ENCODE measurements around the gene GRAMD1A.

GRAMD1A gene

DNA sequence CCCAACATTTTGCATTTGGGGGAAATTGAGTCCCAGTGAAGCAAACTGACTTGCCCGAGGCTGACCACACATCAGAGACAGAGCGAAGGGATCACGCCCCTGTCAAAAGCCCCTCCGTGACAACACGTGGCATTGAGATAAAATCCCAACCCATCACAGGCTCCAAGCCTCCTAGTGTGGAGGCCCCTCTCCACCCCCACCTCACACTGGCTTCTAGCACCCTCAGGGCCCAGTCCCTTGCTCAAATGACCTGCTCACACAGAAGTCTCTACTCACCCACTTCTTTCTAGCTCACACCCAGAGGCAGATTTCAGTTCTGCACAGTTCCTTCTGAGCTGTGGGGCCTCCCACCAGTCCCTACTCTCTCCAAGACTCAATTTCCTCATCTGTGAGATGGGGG lies 51.7 kb downstream of the GRAMD1A start:
- no peaks in the 10 kb centered on the region for H3K36me3 ChIP-seq (ENCODE audit: insufficient read depth, low read length)
- H3K4me1 ChIP-seq (ENCODE audit: insufficient read depth, low read length), result peaks cover 16% of the 10 kb centered on the region
- H3K9me3 ChIP-seq (ENCODE audit: control insufficient read depth, insufficient read depth, low read length), result no peaks in the 10 kb centered on the region
- H3K9ac ChIP-seq (ENCODE audit: low read depth, low read length), result no peak overlapping the region

DNA sequence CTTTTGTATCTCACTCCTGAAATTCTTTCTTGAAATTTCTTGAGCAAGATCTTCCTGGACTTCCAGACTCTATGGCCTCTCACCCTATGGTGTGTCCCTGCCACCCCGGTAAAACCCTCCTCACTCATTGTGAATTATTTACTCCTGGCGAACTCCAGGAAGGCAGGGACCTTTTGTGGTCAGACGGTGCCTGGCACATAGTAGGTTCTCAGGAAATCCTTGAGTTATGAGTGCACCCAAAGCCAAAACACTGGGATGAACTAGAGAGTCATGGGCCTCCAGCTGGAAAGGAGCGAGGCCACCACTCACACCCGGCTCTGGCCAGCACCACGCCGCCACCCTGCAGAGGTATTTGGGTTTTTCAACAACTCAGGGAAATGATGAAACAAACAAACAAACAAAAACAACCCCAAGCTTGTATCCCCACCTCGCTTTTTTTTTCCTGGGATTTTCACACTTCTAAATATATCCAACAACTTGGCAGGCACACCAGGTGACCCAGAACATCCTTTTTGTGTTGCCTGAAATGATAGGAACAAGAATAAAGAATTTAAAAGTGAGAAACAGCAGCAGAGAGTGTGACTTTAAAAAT lies 52.6 kb downstream of the GRAMD1A start:
- peaks cover 16% of the 10 kb centered on the region for H3K4me1 ChIP-seq (ENCODE audit: insufficient read depth, low read length)
- H3K36me3 ChIP-seq (ENCODE audit: insufficient read depth, low read length), result no peaks in the 10 kb centered on the region
- H3K9ac ChIP-seq (ENCODE audit: low read depth, low read length), result no peak overlapping the region
- no peaks in the 10 kb centered on the region for H3K9me3 ChIP-seq (ENCODE audit: control insufficient read depth, insufficient read depth, low read length)

- Histone ChIP-seq H3K36me3 (ENCODE audit: insufficient read depth, low read length) (no peaks in the 10 kb centered on the region), H3K4me1 (ENCODE audit: insufficient read depth, low read length) (peaks cover 14% of the 10 kb centered on the region), H3K9me3 (ENCODE audit: control insufficient read depth, insufficient read depth, low read length) (no peaks in the 10 kb centered on the region), H3K9ac (ENCODE audit: low read depth, low read length) (no peak overlapping the region)
Measured at GRCh38 chr19:35053667-35054293, 53.7 kb downstream of the GRAMD1A start.

DNA sequence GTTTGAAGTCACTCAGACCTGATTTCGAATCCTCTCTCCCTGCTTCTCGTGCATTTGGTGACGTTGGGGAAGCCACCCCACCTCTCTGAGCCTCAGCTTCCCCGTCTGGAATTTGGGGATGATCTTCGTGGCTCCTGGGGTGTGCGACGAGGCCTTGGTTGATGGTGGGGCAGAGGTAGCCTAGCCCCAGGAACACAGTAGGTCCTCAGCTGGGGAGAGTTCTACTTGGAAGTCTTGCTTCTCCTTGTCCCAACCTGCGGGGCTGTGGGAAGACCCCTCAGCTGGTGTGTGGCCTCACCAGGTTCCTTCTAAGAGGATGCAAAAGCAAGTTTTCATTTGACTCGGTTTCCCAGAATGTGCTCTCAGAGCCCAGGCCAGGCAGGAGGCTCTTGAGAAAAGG lies 54.5 kb downstream of the GRAMD1A start:
- no peak overlapping the region for H3K9ac ChIP-seq (ENCODE audit: low read depth, low read length)
- no peaks in the 10 kb centered on the region for H3K9me3 ChIP-seq (ENCODE audit: control insufficient read depth, insufficient read depth, low read length)
- no peaks in the 10 kb centered on the region for H3K36me3 ChIP-seq (ENCODE audit: insufficient read depth, low read length)
- H3K4me1 ChIP-seq (ENCODE audit: insufficient read depth, low read length), result peaks cover 10% of the 10 kb centered on the region

DNA sequence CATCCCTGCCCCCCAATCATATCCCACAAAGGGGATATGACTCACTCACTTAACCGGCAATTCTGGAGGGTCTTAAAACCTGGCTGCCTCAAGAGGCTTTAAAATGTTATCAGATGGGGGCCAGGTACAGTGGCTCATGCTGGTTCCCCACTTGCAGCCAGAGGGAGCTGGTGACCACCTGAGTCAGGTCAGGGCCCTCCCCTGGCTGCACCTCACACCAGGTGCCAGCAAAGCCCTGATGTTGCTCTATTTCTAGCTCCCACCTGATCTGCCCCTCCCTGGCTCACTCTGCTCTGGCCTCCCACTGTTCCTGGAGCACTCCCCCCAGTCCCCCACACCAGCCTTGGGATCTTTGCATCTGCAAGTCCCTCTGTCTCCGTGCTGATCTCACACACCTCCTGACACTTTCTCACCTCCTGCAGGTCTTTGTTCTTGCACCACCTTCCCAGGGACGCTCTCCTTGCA lies 55.6 kb downstream of the GRAMD1A start:
- Histone ChIP-seq H3K4me1 (ENCODE audit: insufficient read depth, low read length) (peaks cover 10% of the 10 kb centered on the region), H3K9ac (ENCODE audit: low read depth, low read length) (no peak overlapping the region), H3K9me3 (ENCODE audit: control insufficient read depth, insufficient read depth, low read length) (no peaks in the 10 kb centered on the region), H3K36me3 (ENCODE audit: insufficient read depth, low read length) (no peaks in the 10 kb centered on the region)

- Histone ChIP-seq H3K9ac (ENCODE audit: low read depth, low read length) (no peak overlapping the region), H3K4me1 (ENCODE audit: insufficient read depth, low read length) (peaks cover 10% of the 10 kb centered on the region)
Measured at GRCh38 chr19:35056513-35057063, 56.5 kb downstream of the GRAMD1A start.

DNA sequence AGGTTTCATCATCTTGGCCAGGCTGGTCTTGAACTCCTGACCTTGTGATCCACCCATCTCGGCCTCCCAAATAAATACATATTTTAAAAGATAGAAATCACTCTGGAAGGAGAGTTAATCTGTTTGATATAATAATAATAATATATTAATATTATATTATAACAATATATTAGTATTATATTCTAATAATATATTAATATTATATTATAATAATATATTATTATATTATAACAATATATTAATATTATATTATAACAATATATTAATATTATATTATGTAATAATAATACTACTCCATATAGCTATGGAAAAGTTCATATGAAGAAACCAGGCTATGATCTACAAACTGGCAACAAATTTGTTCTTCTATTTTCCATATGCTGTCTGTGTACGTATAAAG lies 58.2 kb downstream of the GRAMD1A start:
- Histone ChIP-seq H3K9me3 (ENCODE audit: control insufficient read depth, insufficient read depth, low read length) (no peaks in the 10 kb centered on the region), H3K9ac (ENCODE audit: low read depth, low read length) (no peak overlapping the region), H3K4me1 (ENCODE audit: insufficient read depth, low read length) (peaks cover 7% of the 10 kb centered on the region), H3K36me3 (ENCODE audit: insufficient read depth, low read length) (no peaks in the 10 kb centered on the region)

More at GRCh38 chr19:35056513-35057063, 56.5 kb downstream of the GRAMD1A start:
- Histone ChIP-seq H3K9me3 (ENCODE audit: control insufficient read depth, insufficient read depth, low read length) (no peaks in the 10 kb centered on the region), H3K36me3 (ENCODE audit: insufficient read depth, low read length) (no peaks in the 10 kb centered on the region)

DNA sequence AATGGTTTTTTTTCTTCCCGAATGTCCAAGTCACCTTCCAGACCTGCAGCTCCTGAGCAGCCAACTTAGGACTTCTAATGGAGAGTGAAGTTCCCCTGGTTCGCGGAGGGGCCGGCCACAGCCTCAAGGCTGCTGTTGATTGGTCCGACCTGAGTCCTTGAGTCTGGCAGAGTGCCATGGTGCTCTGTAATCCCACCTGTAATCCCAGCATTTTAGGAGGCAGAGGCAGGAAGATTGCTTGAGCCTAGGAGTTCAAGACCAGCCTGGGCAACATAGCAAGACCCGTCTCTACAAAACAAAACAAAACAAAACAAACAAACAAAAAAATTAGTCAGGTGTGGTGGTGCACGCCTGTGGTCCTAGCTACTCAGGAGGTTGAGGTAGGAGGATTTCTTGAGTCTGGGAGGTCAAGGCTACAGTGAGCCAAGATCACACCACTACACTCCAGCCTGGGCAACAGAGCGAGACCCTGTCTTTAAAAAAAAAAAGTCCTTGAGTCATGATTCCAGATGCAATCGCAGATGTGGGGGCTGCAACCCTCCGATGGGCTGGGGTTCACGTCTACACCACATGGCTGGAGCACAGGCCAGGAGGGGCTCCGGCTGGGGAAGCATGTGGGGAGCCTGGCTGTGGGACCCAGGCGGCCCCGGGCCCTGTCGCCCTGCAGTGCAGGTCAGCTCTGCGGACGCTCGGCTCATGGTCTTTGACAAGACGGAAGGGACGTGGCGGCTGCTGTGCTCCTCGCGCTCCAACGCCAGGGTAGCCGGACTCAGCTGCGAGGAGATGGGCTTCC lies 59.1 kb downstream of the GRAMD1A start:
- Histone ChIP-seq H3K9ac (ENCODE audit: low read depth, low read length) (no peak overlapping the region), H3K9me3 (ENCODE audit: control insufficient read depth, insufficient read depth, low read length) (no peaks in the 10 kb centered on the region), H3K36me3 (ENCODE audit: insufficient read depth, low read length) (no peaks in the 10 kb centered on the region), H3K4me1 (ENCODE audit: insufficient read depth, low read length) (peaks cover 7% of the 10 kb centered on the region)

GRCh38 chr19:35059799-35060091 lies 59.6 kb downstream of the GRAMD1A start:
- Histone ChIP-seq H3K36me3 (ENCODE audit: insufficient read depth, low read length) (no peaks in the 10 kb centered on the region), H3K9me3 (ENCODE audit: control insufficient read depth, insufficient read depth, low read length) (no peaks in the 10 kb centered on the region), H3K4me1 (ENCODE audit: insufficient read depth, low read length) (peaks cover 7% of the 10 kb centered on the region), H3K9ac (ENCODE audit: low read depth, low read length) (no peak overlapping the region)

DNA sequence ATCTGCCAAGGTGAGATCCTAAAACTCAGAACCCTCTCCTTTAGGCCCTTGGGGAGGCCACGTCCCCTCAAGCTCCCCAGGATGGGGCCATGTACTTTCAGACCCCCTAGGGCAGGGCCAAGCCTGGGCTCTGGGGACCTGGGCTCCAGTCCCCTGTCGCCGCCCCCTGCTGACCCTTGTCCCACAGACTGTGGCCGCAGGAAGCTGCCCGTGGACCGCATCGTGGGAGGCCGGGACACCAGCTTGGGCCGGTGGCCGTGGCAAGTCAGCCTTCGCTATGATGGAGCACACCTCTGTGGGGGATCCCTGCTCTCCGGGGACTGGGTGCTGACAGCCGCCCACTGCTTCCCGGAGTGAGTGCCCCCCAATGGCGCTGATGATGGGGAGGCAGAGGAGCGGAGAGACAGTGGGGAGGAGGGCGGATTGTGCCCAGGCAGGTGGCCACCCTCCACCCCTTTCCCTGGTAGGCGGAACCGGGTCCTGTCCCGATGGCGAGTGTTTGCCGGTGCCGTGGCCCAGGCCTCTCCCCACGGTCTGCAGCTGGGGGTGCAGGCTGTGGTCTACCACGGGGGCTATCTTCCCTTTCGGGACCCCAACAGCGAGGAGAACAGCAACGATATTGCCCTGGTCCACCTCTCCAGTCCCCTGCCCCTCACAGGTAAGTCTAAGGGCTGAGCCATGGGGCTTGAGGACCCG lies 60.2 kb downstream of the GRAMD1A start:
- Histone ChIP-seq H3K9me3 (ENCODE audit: control insufficient read depth, insufficient read depth, low read length) (no peaks in the 10 kb centered on the region), H3K36me3 (ENCODE audit: insufficient read depth, low read length) (no peaks in the 10 kb centered on the region), H3K9ac (ENCODE audit: low read depth, low read length) (no peak overlapping the region), H3K4me1 (ENCODE audit: insufficient read depth, low read length) (peaks cover 7% of the 10 kb centered on the region)

DNA sequence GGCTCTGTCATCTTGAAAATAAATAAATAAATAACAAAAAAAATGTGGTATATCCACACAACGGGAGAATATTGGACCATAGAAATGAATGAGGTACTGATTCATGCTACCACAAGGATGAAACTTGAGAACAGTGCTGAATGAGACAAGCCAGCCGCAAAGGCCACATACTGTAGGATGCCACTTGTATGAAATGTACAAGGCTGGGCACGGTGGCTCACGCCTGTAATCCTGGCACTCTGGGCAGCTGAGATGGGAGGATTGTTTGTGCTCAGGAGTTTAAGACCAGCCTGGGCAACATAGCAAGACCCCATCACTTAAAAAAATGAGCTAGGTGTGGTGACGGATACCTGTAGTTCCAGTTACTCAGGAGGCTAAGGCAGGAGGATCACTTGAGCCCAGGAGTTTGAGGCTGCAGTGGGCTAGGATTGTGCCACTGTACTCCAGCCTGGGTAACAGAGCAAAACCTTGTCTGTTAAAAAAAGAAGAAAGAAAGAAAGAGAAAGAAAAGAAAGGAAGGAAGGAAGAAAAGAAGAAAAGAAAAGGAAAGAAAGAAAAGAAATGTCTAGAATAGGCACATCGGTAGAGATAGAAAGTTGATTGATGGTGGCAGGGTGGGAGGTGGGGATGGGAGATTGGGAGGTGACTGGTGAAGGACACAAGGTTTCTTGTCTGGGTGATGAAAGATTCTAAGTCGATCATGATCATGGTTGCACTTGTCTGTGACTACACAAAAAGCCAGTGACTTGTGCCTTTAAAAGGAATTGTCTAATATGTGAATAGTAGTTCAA lies 61.7 kb downstream of the GRAMD1A start:
- no peaks in the 10 kb centered on the region for H3K9me3 ChIP-seq (ENCODE audit: control insufficient read depth, insufficient read depth, low read length)
- no peaks in the 10 kb centered on the region; the same call in 1 of the 2 replicates for H3K4me1 ChIP-seq (ENCODE audit: insufficient read depth, low read length)
- H3K36me3 ChIP-seq (ENCODE audit: insufficient read depth, low read length), result no peaks in the 10 kb centered on the region
- H3K9ac ChIP-seq (ENCODE audit: low read depth, low read length), result no peak overlapping the region

- no peaks in the 10 kb centered on the region; the same call in 1 of the 2 replicates for H3K4me1 ChIP-seq (ENCODE audit: insufficient read depth, low read length)
- no peaks in the 10 kb centered on the region for H3K9me3 ChIP-seq (ENCODE audit: control insufficient read depth, insufficient read depth, low read length)
- H3K9ac ChIP-seq (ENCODE audit: low read depth, low read length), result no peak overlapping the region
- H3K36me3 ChIP-seq (ENCODE audit: insufficient read depth, low read length), result no peaks in the 10 kb centered on the region
Measured at GRCh38 chr19:35062942-35063341, 62.8 kb downstream of the GRAMD1A start.

DNA sequence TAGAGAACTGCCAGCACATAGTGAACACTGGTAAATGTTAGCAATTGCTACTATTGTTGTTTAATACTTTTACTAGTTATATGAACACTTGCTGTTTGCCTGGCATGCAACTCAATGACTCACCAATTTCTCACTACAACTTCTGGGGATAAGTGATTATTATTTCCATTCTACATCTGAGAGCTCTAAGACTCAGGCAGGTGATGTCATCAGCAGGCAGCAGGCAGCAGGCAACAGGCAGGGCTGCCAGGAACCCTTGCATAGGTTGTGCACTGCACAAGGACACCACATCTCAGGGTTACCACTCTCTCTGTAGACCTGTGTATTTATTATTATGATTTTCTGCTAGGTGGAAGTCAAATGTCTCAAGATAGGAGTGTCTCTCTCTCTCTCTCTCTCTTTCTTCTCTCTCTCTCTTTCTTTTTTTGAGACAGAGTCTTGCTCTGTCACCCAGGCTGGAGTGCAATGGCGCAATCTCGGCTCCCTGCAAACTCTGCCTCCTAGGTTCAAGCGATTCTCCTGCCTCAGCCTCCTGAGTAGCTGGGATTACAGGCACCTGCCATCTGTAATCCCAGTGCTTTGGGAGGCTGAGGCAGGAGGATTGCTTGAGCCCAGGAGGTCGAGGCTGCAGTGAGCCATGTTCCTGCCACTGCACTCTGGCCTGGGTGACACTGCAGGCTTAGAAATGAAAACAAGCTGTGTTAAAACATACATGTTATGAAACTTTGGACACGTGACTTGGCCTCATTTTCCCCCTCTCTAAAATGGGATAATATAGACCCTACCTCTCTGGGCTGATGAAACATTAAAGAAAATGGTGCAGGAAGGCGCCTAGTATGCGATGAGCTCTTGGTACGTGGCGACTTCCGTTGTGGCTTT lies 64.1 kb downstream of the GRAMD1A start:
- Histone ChIP-seq H3K9me3 (ENCODE audit: control insufficient read depth, insufficient read depth, low read length) (no peaks in the 10 kb centered on the region), H3K9ac (ENCODE audit: low read depth, low read length) (no peak overlapping the region), H3K36me3 (ENCODE audit: insufficient read depth, low read length) (no peaks in the 10 kb centered on the region), H3K4me1 (ENCODE audit: insufficient read depth, low read length) (peaks cover 8% of the 10 kb centered on the region; the same call in 1 of the 2 replicates)

Data from ES-I3 (cell line).